H1 (cell line): Measurements from ENCODE around the gene CC2D1B. TPM values are rescaled to one million over a fixed set of nuclear protein-coding genes. Genes with fewer than 3 reads are reported as not detected.

ENCODE experiments used
- CTCF ChIA-PET: fragments of 300-600 bp; sonication (Branson Sonifier 250); formaldehyde crosslinking; loops from one replicate; lab custom pipeline; 2021; ENCODE audit not compliant: partially characterized antibody; lab: Charles Lee
- POLR2A ChIA-PET: fragments of 300-600 bp; sonication (Branson Sonifier 250); formaldehyde crosslinking; loops from one replicate; lab custom pipeline; 2021; ENCODE audit warnings: inconsistent platforms; ENCODE audit not compliant: partially characterized antibody; lab: Charles Lee
- DNase-seq, 2 experiments: peaks; one replicate each; pipeline versions ENCODE4 v3.0.0 to v3.0.0-alpha.2; 2010 to 2022; ENCODE audit warnings: low spot score in 2 of 2, low read depth in 1 of 2, mixed read lengths in 1 of 2
- FAIRE-seq: peaks from 2 replicates; lab custom pipeline; 2011; peaks lifted over from hg19 to GRCh38; lab: Jason Lieb, UNC
- H2AFZ ChIP-seq: 2 replicates; pipeline ENCODE4 v1.8.1; 2012; ENCODE audit warnings: low read length, inconsistent platforms
- H2AK5ac ChIP-seq: 2 replicates; pipeline ENCODE4 v1.6.1; 2013; ENCODE audit warnings: low read depth, low read length
- H2BK120ac ChIP-seq: replicated peaks from 2 replicates; pipeline ENCODE3; 2013; ENCODE audit warnings: low read depth, low read length, inconsistent platforms
- H2BK12ac ChIP-seq: 2 replicates; pipeline ENCODE4 v1.6.1; 2013; ENCODE audit warnings: low read depth, low read length
- H2BK15ac ChIP-seq: 2 replicates; pipeline ENCODE4 v1.6.1; 2013; ENCODE audit warnings: low read length
- H2BK20ac ChIP-seq: 2 replicates; pipeline ENCODE4 v1.6.1; 2013; ENCODE audit warnings: low read length
- H2BK5ac ChIP-seq: 2 replicates; pipeline ENCODE4 v1.6.1; 2013; ENCODE audit warnings: low read depth, low read length
- H3K14ac ChIP-seq: 2 replicates; pipeline ENCODE4 v1.6.1; 2013; ENCODE audit warnings: inconsistent platforms; ENCODE audit not compliant: insufficient read length
- H3K18ac ChIP-seq: 2 replicates; pipeline ENCODE4 v1.6.1; 2013; ENCODE audit warnings: low read length; ENCODE audit errors: extremely low read depth
- H3K23ac ChIP-seq: 2 replicates; pipeline ENCODE4 v1.6.1; 2013; ENCODE audit warnings: inconsistent platforms; ENCODE audit not compliant: insufficient read length
- H3K23me2 ChIP-seq: 2 replicates; pipeline ENCODE4 v1.6.1; 2013; ENCODE audit warnings: low read depth, low read length
- H3K27ac ChIP-seq: 2 replicates; pipeline ENCODE4 v1.6.1; 2011; ENCODE audit warnings: low read depth, low read length, inconsistent platforms
- H3K27me3 ChIP-seq, 4 experiments: replicated peaks in 1 of 4; 1 replicate in 1 of 4; 2 replicates in 3 of 4; pipeline versions ENCODE4 v1.6.1 to v1.8.1; 2011 to 2013; ENCODE audit warnings: low read length in 3 of 4, mild to moderate bottlenecking in 3 of 4, inconsistent platforms in 2 of 4, mixed read lengths in 2 of 4, moderate library complexity in 1 of 4; ENCODE audit not compliant: control insufficient read depth in 3 of 4, insufficient read depth in 3 of 4; ENCODE audit errors: extremely low read depth in 1 of 4
- H3K36me3 ChIP-seq, 4 experiments: 2 replicates each; pipeline versions ENCODE4 v1.6.1 to v1.8.1; 2011 to 2013; ENCODE audit warnings: mild to moderate bottlenecking in 4 of 4, low read length in 3 of 4, moderate library complexity in 2 of 4, control low read depth in 1 of 4, inconsistent platforms in 1 of 4; ENCODE audit not compliant: insufficient read depth in 4 of 4, control insufficient read depth in 2 of 4
- H3K4ac ChIP-seq: replicated peaks from 2 replicates; pipeline ENCODE3; 2013; ENCODE audit warnings: low read length, low read depth, mixed read lengths, inconsistent platforms; ENCODE audit not compliant: insufficient read length
- H3K4me1 ChIP-seq, 4 experiments: replicated peaks in 1 of 4; 1 replicate in 1 of 4; 2 replicates in 3 of 4; pipeline versions ENCODE4 v1.6.1 to v1.8.1; 2011 to 2013; ENCODE audit warnings: low read length in 3 of 4, inconsistent platforms in 2 of 4, mixed read lengths in 1 of 4; ENCODE audit not compliant: insufficient read depth in 4 of 4, control insufficient read depth in 3 of 4
- H3K4me2 ChIP-seq, 2 experiments: 2 replicates each; pipeline versions ENCODE4 v1.6.1 to v1.8.1; 2011 to 2013; ENCODE audit warnings: low read depth in 2 of 2, low read length in 2 of 2, control low read depth in 1 of 2, inconsistent platforms in 1 of 2, mild to moderate bottlenecking in 1 of 2; ENCODE audit not compliant: insufficient read depth in 1 of 2
- H3K4me3 ChIP-seq, 4 experiments: fragments of 200-600, 300-600 bp in 1 of 4; sonication (generic), shearing (Covaris generic), sonication (Bioruptor Twin) in 1 of 4; 2 replicates each; pipeline versions ENCODE4 v1.5.1 to v1.8.1; 2011 to 2016; ENCODE audit warnings: low read length in 4 of 4, low read depth in 3 of 4, control low read depth in 2 of 4, inconsistent platforms in 2 of 4, mild to moderate bottlenecking in 2 of 4, mixed read lengths in 1 of 4, moderate library complexity in 1 of 4; ENCODE audit not compliant: insufficient read depth in 2 of 4; ENCODE audit errors: extremely low read depth in 1 of 4
- H3K56ac ChIP-seq: replicated peaks from 2 replicates; pipeline ENCODE3; 2013; ENCODE audit warnings: low read depth, mild to moderate bottlenecking, mixed read lengths, low read length, inconsistent platforms; ENCODE audit not compliant: insufficient read length
- H3K79me1 ChIP-seq: 2 replicates; pipeline ENCODE4 v1.6.1; 2013; ENCODE audit warnings: low read depth, low read length, control low read depth
- H3K79me2 ChIP-seq, 2 experiments: 2 replicates each; pipeline versions ENCODE4 v1.6.1 to v1.8.1; 2012 to 2013; ENCODE audit warnings: low read length in 2 of 2, mild to moderate bottlenecking in 2 of 2, inconsistent platforms in 1 of 2; ENCODE audit not compliant: insufficient read depth in 2 of 2, control insufficient read depth in 1 of 2
- H3K9ac ChIP-seq, 4 experiments: replicated peaks in 1 of 4; 1 replicate in 1 of 4; 2 replicates in 3 of 4; pipeline versions ENCODE4 v1.6.1 to v1.8.1; 2011 to 2013; ENCODE audit warnings: low read depth in 3 of 4, low read length in 3 of 4, control low read depth in 2 of 4, mild to moderate bottlenecking in 2 of 4, moderate library complexity in 2 of 4, inconsistent platforms in 1 of 4; ENCODE audit errors: extremely low read depth in 1 of 4
- H3K9me3 ChIP-seq, 2 experiments: 2 replicates each; pipeline versions ENCODE4 v1.6.1 to v1.8.1; 2012 to 2013; ENCODE audit warnings: mild to moderate bottlenecking in 2 of 2, moderate library complexity in 2 of 2, control low read depth in 1 of 2, inconsistent platforms in 1 of 2, low read depth in 1 of 2, low read length in 1 of 2, mixed read lengths in 1 of 2; ENCODE audit not compliant: insufficient read depth in 2 of 2
- H4K20me1 ChIP-seq, 2 experiments: replicated peaks in 1 of 2; 2 replicates each; pipeline versions ENCODE3 to v1.8.1; 2011 to 2013; ENCODE audit warnings: inconsistent platforms in 2 of 2, low read length in 2 of 2, mild to moderate bottlenecking in 1 of 2; ENCODE audit not compliant: insufficient read depth in 2 of 2, control insufficient read depth in 1 of 2
- H4K5ac ChIP-seq: 2 replicates; pipeline ENCODE4 v1.6.1; 2013; ENCODE audit warnings: low read length, low read depth, mixed read lengths, inconsistent platforms; ENCODE audit not compliant: insufficient read length
- H4K8ac ChIP-seq: 2 replicates; pipeline ENCODE4 v1.8.0; 2013; ENCODE audit warnings: mild to moderate bottlenecking, moderate library complexity, low read length, inconsistent platforms; ENCODE audit not compliant: insufficient read depth; ENCODE audit errors: extremely low read depth
- H4K91ac ChIP-seq: replicated peaks from 2 replicates; pipeline ENCODE3; 2013; ENCODE audit warnings: low read length, mixed read lengths, inconsistent platforms; ENCODE audit not compliant: insufficient read length
- WGBS, 2 experiments: shearing (Covaris generic) in 1 of 2; methylation state at CpG; one replicate each; pipeline versions ENCODE4 v1.1.6 to v1.1.7; 2013 to 2015; ENCODE audit warnings: low lambda C conversion rate in 2 of 2, mixed read lengths in 2 of 2, inconsistent platforms in 1 of 2, low coverage in 1 of 2, missing lambda C conversion rate in 1 of 2; ENCODE audit not compliant: insufficient replicate concordance in 2 of 2, insufficient coverage in 1 of 2, insufficient read length in 1 of 2; ENCODE audit errors: extremely low coverage in 1 of 2, missing lambda C conversion rate in 1 of 2; 5-methylcytosine and 5-hydroxymethylcytosine counted together
- polyA plus RNA-seq, 7 experiments: library from polyadenylated mRNA; depleted of rRNA in 3 of 7; stranded (reverse) in 5 of 7; unstranded in 2 of 7; fragments of >200 nt in 5 of 7; fragments of 200-250 nt in 2 of 7; gene quantifications; 1 replicate in 5 of 7; 2 replicates in 1 of 7; 4 replicates in 1 of 7; pipeline versions ENCODE4 v1.2.1 to v1.2.3, GENCODE V29; 2011 to 2013; ENCODE audit warnings: missing spikeins in 2 of 7, mixed read lengths in 2 of 7
- total RNA-seq: library from RNA; stranded (reverse); fragmentation: NEBNext Ultra II Directional; extraction: Animal tissue kit (Norgen Biotek cat#: 25700); gene quantifications from 2 replicates; pipeline ENCODE4 v1.2.1, GENCODE V29; 2021
- TF ChIP-seq, protein P1 (sequence below), 3 experiments: IDR thresholded peaks; 1 replicate in 2 of 3; 2 replicates in 1 of 3; pipeline versions ENCODE4 v1.5.1 to v1.6.1; 2011; ENCODE audit warnings: low read length in 3 of 3, mild to moderate bottlenecking in 3 of 3, inconsistent platforms in 2 of 3, low read depth in 1 of 3, moderate library complexity in 1 of 3; ENCODE audit not compliant: insufficient read depth in 1 of 3; ENCODE audit errors: control extremely low read depth in 1 of 3

Gene CC2D1B
- total and polyA plus RNA-seq, 2 of the 8 experiments (the other 6 are each of a cell fraction or from before 2014, with no cell fraction given) = 7.4 to 13.1 TPM

DNA sequence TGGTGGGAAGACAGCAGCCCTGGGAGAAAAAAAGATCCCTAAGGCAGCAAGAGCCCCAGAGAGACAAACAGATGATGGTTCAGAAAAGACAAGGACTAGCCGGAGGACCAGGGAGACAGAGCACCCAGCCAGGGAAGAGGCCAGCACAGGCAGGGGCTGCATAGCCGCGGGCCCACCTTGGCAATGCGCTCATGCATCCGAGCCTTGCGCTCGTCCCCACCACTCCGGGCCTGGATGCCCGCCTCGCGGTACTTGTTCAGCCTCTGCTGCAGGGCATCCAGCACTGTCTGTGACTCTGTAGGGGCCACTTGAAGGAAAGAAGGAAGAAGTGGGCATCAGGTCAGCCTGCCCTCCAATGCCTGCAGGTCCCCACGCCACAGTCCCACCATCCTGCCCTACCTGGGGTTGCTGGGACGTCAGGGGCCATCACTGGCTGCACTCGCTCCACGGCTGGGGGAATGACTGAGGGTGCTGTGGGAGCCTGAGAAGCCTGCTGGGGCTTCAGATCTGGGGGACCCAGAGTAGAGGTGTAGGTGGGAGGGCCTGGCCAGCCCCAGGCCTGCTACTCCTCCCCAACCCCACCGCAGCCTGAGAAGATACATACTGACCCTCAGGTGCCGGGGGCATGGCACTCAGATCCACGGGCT, 7.0 kb downstream of the CC2D1B start:
- no peak overlapping the region for H2BK120ac ChIP-seq
- H2BK5ac ChIP-seq = no peak overlapping the region
- H4K8ac ChIP-seq = no peak overlapping the region
- H3K56ac ChIP-seq = no peak overlapping the region
- H3K23ac ChIP-seq = no peak overlapping the region
- 0 out of 2 replicates have a peak, but pooled peaks cover 2% of the 10 kb centered on the region for H3K79me1 ChIP-seq
- no peak overlapping the region for H2BK12ac ChIP-seq
- no peak overlapping the region for H3K14ac ChIP-seq
- no peak overlapping the region for H2AFZ ChIP-seq
- peaks cover 3 to 10% of the 10 kb centered on the region in 2 experiments for H4K20me1 ChIP-seq
- ChIA-PET CTCF (interaction anchor here (2.0 kb wide), 1 partner anchor 10 kb away, joined by 7 read pairs; no protein-coding TSS in a partner anchor), POLR2A (interaction anchor here (1.1 to 1.6 kb wide), 3 partner anchors 8 to 10 kb away, joined by 3 read pairs; no protein-coding TSS in a partner anchor)
- no peak overlapping the region for H2BK20ac ChIP-seq
- no peak overlapping the region for H4K91ac ChIP-seq
- H3K4me3 ChIP-seq = no peak overlapping the region
- H3K18ac ChIP-seq = no peak overlapping the region
- no peak for FAIRE-seq
- H3K4ac ChIP-seq = no peak overlapping the region
- no peaks in the 10 kb centered on the region for H3K23me2 ChIP-seq
- no peak for DNase-seq
- no peak overlapping the region for H3K9ac ChIP-seq
- no peak overlapping the region for H3K27ac ChIP-seq
- no peaks in the 10 kb centered on the region for H3K27me3 ChIP-seq
- no peaks in the 10 kb centered on the region for H3K79me2 ChIP-seq
- H2BK15ac ChIP-seq = no peak overlapping the region
- no peak overlapping the region for H2AK5ac ChIP-seq
- H3K4me2 ChIP-seq = no peak overlapping the region
- H3K4me1 ChIP-seq = no peaks in the 10 kb centered on the region
- H3K9me3 ChIP-seq = no peaks in the 10 kb centered on the region
- no peak overlapping the region for H4K5ac ChIP-seq
- H3K36me3 ChIP-seq = peaks cover 24 to 81% (median 67%) of the 10 kb centered on the region in 4 experiments; a peak in 7 of 8 replicates
- 97% methylated on average over 16 of the region's 18 CpGs; no CpG with 5 or more reads in 1 of the 2 experiments for WGBS, 2 experiments
- TF ChIP-seq, protein P1, sequence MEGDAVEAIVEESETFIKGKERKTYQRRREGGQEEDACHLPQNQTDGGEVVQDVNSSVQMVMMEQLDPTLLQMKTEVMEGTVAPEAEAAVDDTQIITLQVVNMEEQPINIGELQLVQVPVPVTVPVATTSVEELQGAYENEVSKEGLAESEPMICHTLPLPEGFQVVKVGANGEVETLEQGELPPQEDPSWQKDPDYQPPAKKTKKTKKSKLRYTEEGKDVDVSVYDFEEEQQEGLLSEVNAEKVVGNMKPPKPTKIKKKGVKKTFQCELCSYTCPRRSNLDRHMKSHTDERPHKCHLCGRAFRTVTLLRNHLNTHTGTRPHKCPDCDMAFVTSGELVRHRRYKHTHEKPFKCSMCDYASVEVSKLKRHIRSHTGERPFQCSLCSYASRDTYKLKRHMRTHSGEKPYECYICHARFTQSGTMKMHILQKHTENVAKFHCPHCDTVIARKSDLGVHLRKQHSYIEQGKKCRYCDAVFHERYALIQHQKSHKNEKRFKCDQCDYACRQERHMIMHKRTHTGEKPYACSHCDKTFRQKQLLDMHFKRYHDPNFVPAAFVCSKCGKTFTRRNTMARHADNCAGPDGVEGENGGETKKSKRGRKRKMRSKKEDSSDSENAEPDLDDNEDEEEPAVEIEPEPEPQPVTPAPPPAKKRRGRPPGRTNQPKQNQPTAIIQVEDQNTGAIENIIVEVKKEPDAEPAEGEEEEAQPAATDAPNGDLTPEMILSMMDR (IDR thresholded peaks at IDR 0.05; ENCODE audit: control extremely low read depth in 1 of 3, insufficient read depth in 1 of 3, low read depth in 1 of 3, low read length in 3 of 3) = no peak
- TF ChIP-seq, all 59 proteins: peak for 0
